ENCODE data around the gene PAQR4. TPM values are rescaled to one million over a fixed set of nuclear protein-coding genes. Genes with fewer than 3 reads are reported as not detected.

Gene PAQR4
- total and polyA plus RNA-seq, 2 of the 13 experiments (the other 11 are each of a cell fraction or from before 2014, with no cell fraction given), result 15.9 to 24.8 TPM

DNA sequence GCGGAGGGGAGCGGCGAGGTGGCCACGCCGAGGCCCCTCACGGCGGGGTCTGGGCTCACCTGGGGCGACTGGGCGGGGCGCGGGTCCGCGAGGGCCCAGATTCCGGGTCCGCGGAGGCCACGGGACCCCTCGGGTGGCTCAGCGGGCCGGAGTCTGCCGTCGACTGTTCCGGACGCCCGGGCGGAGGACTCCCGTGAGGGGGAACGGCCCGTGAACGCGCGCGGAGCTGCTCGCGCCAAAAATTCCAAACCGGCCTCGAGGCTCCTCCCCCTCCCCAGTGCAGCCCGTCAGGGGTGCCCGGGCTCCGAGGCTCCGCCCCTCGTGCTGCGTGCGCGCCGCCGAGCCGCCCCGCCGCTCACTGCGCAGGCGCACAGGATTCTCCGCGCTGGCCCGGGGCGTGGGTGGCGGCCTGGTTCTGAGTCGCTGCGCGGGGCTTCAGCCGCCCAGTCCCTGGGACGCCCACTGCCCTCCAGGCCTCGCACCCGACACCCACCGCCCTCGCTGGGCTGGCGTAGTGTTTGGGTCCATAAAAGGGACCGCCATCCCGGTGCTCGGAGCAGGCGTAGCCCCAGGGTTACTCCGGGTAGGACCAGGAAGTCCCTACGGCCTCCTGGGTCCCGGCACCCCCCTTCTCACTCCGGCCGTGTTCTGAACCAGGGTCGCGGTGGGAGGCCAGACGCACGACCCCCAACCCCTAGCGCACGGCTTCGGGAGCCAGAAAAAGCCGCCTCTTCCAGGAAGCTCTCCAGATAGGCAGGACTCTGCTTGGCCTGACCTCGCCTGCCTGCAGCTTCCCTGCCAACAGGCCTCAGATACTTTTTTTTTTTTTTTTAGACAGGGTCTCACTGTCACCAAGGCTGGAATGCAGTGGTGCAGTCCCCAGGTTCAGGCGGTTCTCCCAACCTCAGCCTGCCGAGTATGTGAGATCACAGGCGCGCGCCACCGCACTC, 11.4 kb downstream of the PAQR4 start, which contains the start of gene PKMYT1 (continued):
- TF ChIP-seq ZNF776 (CRISPR knock-in tag; IDR thresholded peaks at IDR 0.05), result peak; percentile 5; the same call in 1 of the 2 replicates
- no peak for TF ChIP-seq PAF1 (CRISPR knock-in tag; IDR thresholded peaks at IDR 0.05)
- TF ChIP-seq MEIS2 (CRISPR knock-in tag; IDR thresholded peaks at IDR 0.05), result peak; percentile 45; the same call in 1 of the 2 replicates
- TF ChIP-seq ETV5 (CRISPR knock-in tag; IDR thresholded peaks at IDR 0.05; ENCODE audit: borderline replicate concordance), result peak; percentile 45
- no peak for TF ChIP-seq TCF12 (IDR thresholded peaks at IDR 0.05)
- 0 out of 2 replicates have a peak, but pooled peaks have one; percentile 6 for TF ChIP-seq TCF12 (CRISPR knock-in tag; IDR thresholded peaks at IDR 0.05)
- no peak; the same call in 1 of the 2 replicates for TF ChIP-seq TMF1 (CRISPR knock-in tag; IDR thresholded peaks at IDR 0.05; ENCODE audit: low read depth)
- TF ChIP-seq FOXA3 (CRISPR knock-in tag; IDR thresholded peaks at IDR 0.05), result no peak
- peak; percentile 67; the same call in 1 of the 2 replicates for TF ChIP-seq ZNF263 (CRISPR knock-in tag; IDR thresholded peaks at IDR 0.05)
- no peak for TF ChIP-seq KDM1A (CRISPR knock-in tag; IDR thresholded peaks at IDR 0.05)
- TF ChIP-seq ZSCAN20 (CRISPR knock-in tag; IDR thresholded peaks at IDR 0.05; ENCODE audit: borderline replicate concordance), result peak; percentile 34; the same call in 1 of the 2 replicates
- no peak; the same call in 1 of the 2 replicates for TF ChIP-seq ZBTB43 (CRISPR knock-in tag; conservative IDR thresholded peaks at IDR 0.05)
- peak; percentile 66 for TF ChIP-seq RBM22 (optimal IDR thresholded peaks at IDR 0.05; ENCODE audit: low read length)
- TF ChIP-seq ZNF672 (CRISPR knock-in tag; IDR thresholded peaks at IDR 0.05), result no peak
- no peak for TF ChIP-seq FOXP4 (CRISPR knock-in tag; IDR thresholded peaks at IDR 0.05)
- no peak; the same call in 1 of the 2 replicates for TF ChIP-seq CENPT (CRISPR knock-in tag; IDR thresholded peaks at IDR 0.05; ENCODE audit: low read depth)
- TF ChIP-seq ZKSCAN8 (CRISPR knock-in tag; IDR thresholded peaks at IDR 0.05; ENCODE audit: borderline replicate concordance), result no peak
- TF ChIP-seq FOXJ3 (CRISPR knock-in tag; IDR thresholded peaks at IDR 0.05; ENCODE audit: borderline replicate concordance), result no peak; the same call in 1 of the 2 replicates
- TF ChIP-seq NFRKB (IDR thresholded peaks at IDR 0.05), result no peak
- TF ChIP-seq MXD1 (CRISPR knock-in tag; IDR thresholded peaks at IDR 0.05), result peak; percentile 41
- 0 out of 2 replicates have a peak, but pooled peaks have one; percentile 8 for TF ChIP-seq MIER2 (CRISPR knock-in tag; IDR thresholded peaks at IDR 0.05)
- TF ChIP-seq SIN3B (IDR thresholded peaks at IDR 0.05; ENCODE audit: low read length), result peak; percentile 83
- no peak for TF ChIP-seq NR2F1 (CRISPR knock-in tag; IDR thresholded peaks at IDR 0.05)
- TF ChIP-seq KDM3A (CRISPR knock-in tag; IDR thresholded peaks at IDR 0.05; ENCODE audit: low read depth), result 0 out of 2 replicates have a peak, but pooled peaks have one; percentile 8
- TF ChIP-seq YEATS2 (CRISPR knock-in tag; IDR thresholded peaks at IDR 0.05; ENCODE audit: borderline replicate concordance), result peak; percentile 42; the same call in 1 of the 2 replicates
- peak; percentile 77 for TF ChIP-seq ZFP36 (IDR thresholded peaks at IDR 0.05; ENCODE audit: borderline replicate concordance, low read depth, low read length, partially characterized antibody)
